Mesothelial cell of epicardium (in vitro differentiated cells): ENCODE data around the gene HSPA6. TPM values are rescaled to one million over a fixed set of nuclear protein-coding genes. Genes with fewer than 3 reads are reported as not detected.
"Not testable (repeated sequence)": the region's sequence is repeated elsewhere in the genome, so short reads cannot be mapped to it uniquely, and the experiment has no call there.

ENCODE experiments used
- DNase-seq, 2 experiments: peaks; one replicate each; pipeline ENCODE4 v3.0.0; 2021; ENCODE audit warnings: low spot score in 2 of 2; ENCODE audit not compliant: unreplicated experiment in 2 of 2
- H3K27ac Mint-ChIP-seq: 2 replicates; pipeline ENCODE4 v1.8.0; 2021; ENCODE audit warnings: mixed read lengths
- H3K27me3 Mint-ChIP-seq: 2 replicates; pipeline ENCODE4 v1.8.0; 2021; ENCODE audit warnings: low read depth, mixed read lengths
- H3K36me3 Mint-ChIP-seq: 2 replicates; pipeline ENCODE4 v1.8.0; 2021; ENCODE audit warnings: mixed read lengths
- H3K4me1 Mint-ChIP-seq: 2 replicates; pipeline ENCODE4 v1.8.0; 2021; ENCODE audit warnings: mixed read lengths
- H3K4me3 Mint-ChIP-seq: 2 replicates; pipeline ENCODE4 v1.8.0; 2021; ENCODE audit warnings: mild to moderate bottlenecking, moderate library complexity, mixed read lengths
- H3K9me3 Mint-ChIP-seq: 2 replicates; pipeline ENCODE4 v1.8.0; 2021; ENCODE audit warnings: mixed read lengths
- total RNA-seq: library from RNA; stranded (reverse); gene quantifications from 3 replicates; pipeline ENCODE4 v1.2.1, GENCODE V29; 2021
- TF ChIP-seq, protein P1 (sequence below): fragments of 200-600 bp; sonication (generic); IDR thresholded peaks from one replicate; pipeline ENCODE4 v1.5.0; 2021; ENCODE audit warnings: antibody characterized with exemption; ENCODE audit not compliant: unreplicated experiment

HSPA6 gene
- total RNA-seq, 1 donor from 2014 or later, result 0.13 TPM

DNA sequence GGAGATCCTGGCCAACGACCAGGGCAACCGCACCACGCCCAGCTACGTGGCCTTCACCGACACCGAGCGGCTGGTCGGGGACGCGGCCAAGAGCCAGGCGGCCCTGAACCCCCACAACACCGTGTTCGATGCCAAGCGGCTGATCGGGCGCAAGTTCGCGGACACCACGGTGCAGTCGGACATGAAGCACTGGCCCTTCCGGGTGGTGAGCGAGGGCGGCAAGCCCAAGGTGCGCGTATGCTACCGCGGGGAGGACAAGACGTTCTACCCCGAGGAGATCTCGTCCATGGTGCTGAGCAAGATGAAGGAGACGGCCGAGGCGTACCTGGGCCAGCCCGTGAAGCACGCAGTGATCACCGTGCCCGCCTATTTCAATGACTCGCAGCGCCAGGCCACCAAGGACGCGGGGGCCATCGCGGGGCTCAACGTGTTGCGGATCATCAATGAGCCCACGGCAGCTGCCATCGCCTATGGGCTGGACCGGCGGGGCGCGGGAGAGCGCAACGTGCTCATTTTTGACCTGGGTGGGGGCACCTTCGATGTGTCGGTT lies 477 bp downstream of the HSPA6 start:
- H3K9me3 Mint-ChIP-seq, H3K36me3 Mint-ChIP-seq, H3K27ac Mint-ChIP-seq, DNase-seq, H3K4me1 Mint-ChIP-seq: not testable (repeated sequence)
- Mint-ChIP-seq H3K4me3 (peak overlapping the region; percentile 85), H3K27me3 (peaks cover 78% of the 10 kb centered on the region)

DNA sequence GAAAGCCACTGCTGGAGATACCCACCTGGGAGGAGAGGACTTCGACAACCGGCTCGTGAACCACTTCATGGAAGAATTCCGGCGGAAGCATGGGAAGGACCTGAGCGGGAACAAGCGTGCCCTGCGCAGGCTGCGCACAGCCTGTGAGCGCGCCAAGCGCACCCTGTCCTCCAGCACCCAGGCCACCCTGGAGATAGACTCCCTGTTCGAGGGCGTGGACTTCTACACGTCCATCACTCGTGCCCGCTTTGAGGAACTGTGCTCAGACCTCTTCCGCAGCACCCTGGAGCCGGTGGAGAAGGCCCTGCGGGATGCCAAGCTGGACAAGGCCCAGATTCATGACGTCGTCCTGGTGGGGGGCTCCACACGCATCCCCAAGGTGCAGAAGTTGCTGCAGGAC lies 981 bp downstream of the HSPA6 start:
- Mint-ChIP-seq H3K4me1 (peaks cover 12% of the 10 kb centered on the region), H3K4me3 (peak overlapping the region; percentile 85), H3K27me3 (peaks cover 80% of the 10 kb centered on the region)
- H3K27ac Mint-ChIP-seq, DNase-seq, H3K36me3 Mint-ChIP-seq, H3K9me3 Mint-ChIP-seq: not testable (repeated sequence)

DNA sequence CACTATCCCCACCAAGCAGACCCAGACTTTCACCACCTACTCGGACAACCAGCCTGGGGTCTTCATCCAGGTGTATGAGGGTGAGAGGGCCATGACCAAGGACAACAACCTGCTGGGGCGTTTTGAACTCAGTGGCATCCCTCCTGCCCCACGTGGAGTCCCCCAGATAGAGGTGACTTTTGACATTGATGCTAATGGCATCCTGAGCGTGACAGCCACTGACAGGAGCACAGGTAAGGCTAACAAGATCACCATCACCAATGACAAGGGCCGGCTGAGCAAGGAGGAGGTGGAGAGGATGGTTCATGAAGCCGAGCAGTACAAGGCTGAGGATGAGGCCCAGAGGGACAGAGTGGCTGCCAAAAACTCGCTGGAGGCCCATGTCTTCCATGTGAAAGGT lies 1.6 kb downstream of the HSPA6 start:
- DNase-seq, H3K9me3 Mint-ChIP-seq, H3K27ac Mint-ChIP-seq, H3K4me3 Mint-ChIP-seq, H3K36me3 Mint-ChIP-seq: not testable (repeated sequence)
- Mint-ChIP-seq H3K27me3 (peaks cover 76% of the 10 kb centered on the region), H3K4me1 (peaks cover 12% of the 10 kb centered on the region)

DNA sequence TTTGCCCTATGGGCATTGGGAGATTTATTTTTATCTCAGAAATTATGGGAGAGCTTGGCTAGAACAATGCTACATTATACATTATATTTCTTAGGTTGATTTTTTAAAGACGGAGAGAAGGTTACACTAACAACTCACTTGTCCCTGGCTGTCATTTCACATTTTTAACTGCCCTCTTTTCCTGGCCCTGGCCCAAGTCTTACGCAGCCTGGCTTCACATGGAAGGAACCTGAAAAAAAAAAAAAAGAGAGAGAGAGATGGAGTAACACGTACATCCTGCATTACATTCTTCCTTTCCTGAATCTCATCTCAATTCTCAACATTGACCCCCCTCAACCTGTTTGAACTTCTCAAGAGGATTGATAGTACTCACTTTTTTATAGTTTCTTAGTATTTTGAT lies 4.2 kb downstream of the HSPA6 start:
- H3K36me3 Mint-ChIP-seq, H3K27ac Mint-ChIP-seq, H3K9me3 Mint-ChIP-seq, DNase-seq, H3K4me3 Mint-ChIP-seq: not testable (repeated sequence)
- Mint-ChIP-seq H3K27me3 (peaks cover 69% of the 10 kb centered on the region), H3K4me1 (peaks cover 18% of the 10 kb centered on the region)

DNA sequence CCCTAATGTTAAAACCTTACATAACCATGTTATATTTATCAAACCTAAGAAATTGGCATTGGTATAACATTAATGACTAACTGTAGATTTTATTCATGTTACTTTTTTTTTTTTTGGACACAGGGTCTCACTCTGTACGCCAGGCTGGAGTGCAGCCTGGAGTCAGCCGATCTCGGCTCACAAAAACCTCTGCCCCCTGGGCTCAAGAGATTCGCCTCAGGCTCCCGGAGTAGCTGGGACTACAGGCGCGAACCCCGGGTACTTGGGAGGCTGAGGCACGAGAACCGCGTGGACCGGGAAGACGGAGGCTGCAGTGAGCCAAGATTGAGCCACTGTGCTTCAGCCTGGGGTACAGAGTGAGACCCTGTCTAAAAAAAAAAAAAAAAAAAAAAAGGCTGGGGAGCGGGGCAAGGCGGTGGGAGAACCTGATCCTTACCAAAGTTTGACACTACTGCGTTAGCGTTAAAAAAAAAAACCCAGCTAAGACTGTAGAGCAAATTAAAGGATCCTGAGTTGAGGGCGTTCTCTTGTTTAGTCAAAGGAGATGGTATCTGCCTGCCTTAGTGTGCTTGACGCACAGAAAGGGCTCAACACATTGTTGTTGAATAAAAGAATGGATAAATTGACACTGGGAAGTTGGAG lies 5.2 kb downstream of the HSPA6 start:
- not testable (repeated sequence) for DNase-seq, H3K27ac Mint-ChIP-seq, H3K9me3 Mint-ChIP-seq, H3K36me3 Mint-ChIP-seq
- Mint-ChIP-seq H3K4me1 (peaks cover 17% of the 10 kb centered on the region), H3K4me3 (peak overlapping the region; percentile 95), H3K27me3 (peaks cover 65% of the 10 kb centered on the region)

DNA sequence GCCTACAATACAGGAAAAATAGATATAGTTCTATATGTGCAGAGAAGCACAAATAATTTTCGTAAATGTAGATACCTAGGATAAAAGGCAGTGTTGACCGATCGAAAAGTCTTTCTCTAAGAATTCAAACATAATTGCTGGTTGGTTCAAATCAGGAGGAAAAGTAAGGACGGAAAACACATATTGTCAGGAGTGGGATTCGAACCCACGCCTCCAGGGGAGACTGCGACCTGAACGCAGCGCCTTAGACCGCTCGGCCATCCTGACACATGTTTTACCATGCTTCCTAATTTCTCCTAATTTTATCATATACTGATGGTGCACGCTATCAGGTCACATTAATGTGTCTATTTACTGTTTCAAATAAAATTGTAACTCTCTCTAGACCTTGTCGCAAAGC lies 5.8 kb downstream of the HSPA6 start:
- peak overlapping the region; percentile 95 for H3K27ac Mint-ChIP-seq
- peak in 1 of 2 experiments; percentile 71 for DNase-seq
- peaks cover 61% of the 10 kb centered on the region for H3K27me3 Mint-ChIP-seq

DNA sequence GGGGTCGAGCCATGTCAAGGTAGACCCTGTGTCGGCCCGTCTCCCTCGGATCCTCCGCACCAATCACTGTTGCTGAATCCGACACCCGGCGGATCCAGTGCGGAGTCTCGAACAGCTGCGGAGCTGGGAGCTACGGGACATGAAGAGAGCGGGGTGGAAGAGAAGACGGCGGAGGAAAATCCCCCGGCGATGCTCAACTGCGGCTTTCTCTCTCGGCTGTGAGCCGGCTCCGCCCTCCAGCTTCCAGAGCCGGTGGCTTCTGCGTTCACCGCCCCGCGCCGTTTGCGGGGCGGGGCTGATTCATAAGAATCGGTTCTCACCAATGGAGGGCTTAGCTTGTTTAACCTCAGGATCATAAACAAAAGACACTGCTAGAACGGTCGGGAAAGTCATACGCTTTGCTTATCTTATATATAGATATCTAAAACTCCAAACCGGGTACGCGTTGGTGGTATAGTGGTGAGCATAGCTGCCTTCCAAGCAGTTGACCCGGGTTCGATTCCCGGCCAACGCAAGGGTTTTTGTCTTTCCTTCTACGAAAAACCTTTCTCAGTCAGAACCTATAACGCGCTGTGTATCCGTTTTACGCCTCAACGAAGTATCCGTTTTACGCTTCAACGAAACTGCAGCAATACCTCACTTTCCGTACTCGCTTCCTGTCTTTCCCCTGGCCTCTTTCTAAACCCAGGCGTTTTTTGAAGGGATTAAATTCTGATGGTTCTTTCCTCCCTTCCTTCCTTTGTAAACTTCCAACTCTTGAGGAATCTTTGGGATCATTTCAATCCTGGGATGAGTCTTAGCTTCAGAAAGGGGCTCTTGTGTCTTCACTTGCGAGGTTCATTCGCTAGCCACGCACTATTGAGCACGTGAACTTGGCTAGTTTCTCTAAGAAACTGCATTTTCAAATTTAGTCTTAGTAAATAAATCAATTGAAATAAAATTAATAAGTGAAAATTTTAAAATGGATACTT lies 6.6 kb downstream of the HSPA6 start:
- Mint-ChIP-seq H3K27me3 (peaks cover 56% of the 10 kb centered on the region), H3K27ac (peak overlapping the region; percentile 95), H3K4me1 (peaks cover 14% of the 10 kb centered on the region), H3K4me3 (peak overlapping the region; percentile 95)
- not testable (repeated sequence) for H3K36me3 Mint-ChIP-seq, H3K9me3 Mint-ChIP-seq
- peak; percentile 63 to 85 for DNase-seq

More for the DNA sequence above, 5.8 kb downstream of the HSPA6 start:
- H3K36me3 Mint-ChIP-seq, H3K9me3 Mint-ChIP-seq: not testable (repeated sequence)
- peaks cover 14% of the 10 kb centered on the region for H3K4me1 Mint-ChIP-seq
- peak overlapping the region; percentile 95 for H3K4me3 Mint-ChIP-seq

DNA sequence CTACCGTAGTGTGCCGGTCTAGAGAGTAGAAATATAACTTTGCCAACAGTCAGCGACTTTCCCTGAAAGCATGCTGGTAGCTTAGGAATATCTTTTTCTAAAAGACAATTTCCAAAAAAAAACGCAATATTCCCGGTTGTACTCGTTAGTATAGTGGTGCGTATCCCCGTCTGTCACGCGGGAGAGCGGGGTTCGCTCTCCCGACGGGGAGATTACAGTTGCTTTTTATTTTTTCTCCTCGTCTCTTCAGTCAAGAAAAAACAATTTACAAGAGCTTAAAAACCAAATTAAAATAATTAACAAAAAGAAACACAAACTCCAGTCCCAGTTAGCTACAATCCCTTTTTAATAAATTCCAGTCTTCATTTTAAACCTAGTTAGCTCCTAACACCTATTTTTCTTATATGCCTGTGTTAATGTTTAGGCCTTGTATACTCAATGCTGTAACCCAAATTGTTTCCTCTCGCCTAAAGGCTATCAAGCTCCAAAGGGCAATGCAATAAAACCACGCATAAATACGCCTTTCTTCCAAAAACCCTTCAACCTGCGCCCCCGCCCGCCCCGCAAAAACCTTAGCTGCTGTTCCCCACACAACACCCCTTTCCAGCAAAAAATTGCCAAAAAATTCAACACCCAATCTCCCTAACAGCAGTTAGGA lies 7.8 kb downstream of the HSPA6 start:
- no peak for DNase-seq
- Mint-ChIP-seq H3K9me3 (peaks cover 5% of the 10 kb centered on the region), H3K4me3 (peak overlapping the region; percentile 58), H3K27ac (peak overlapping the region; percentile 52), H3K27me3 (peaks cover 49% of the 10 kb centered on the region), H3K36me3 (no peaks in the 10 kb centered on the region), H3K4me1 (peaks cover 14% of the 10 kb centered on the region)
- TF ChIP-seq, protein P1, sequence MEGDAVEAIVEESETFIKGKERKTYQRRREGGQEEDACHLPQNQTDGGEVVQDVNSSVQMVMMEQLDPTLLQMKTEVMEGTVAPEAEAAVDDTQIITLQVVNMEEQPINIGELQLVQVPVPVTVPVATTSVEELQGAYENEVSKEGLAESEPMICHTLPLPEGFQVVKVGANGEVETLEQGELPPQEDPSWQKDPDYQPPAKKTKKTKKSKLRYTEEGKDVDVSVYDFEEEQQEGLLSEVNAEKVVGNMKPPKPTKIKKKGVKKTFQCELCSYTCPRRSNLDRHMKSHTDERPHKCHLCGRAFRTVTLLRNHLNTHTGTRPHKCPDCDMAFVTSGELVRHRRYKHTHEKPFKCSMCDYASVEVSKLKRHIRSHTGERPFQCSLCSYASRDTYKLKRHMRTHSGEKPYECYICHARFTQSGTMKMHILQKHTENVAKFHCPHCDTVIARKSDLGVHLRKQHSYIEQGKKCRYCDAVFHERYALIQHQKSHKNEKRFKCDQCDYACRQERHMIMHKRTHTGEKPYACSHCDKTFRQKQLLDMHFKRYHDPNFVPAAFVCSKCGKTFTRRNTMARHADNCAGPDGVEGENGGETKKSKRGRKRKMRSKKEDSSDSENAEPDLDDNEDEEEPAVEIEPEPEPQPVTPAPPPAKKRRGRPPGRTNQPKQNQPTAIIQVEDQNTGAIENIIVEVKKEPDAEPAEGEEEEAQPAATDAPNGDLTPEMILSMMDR, result no peak

DNA sequence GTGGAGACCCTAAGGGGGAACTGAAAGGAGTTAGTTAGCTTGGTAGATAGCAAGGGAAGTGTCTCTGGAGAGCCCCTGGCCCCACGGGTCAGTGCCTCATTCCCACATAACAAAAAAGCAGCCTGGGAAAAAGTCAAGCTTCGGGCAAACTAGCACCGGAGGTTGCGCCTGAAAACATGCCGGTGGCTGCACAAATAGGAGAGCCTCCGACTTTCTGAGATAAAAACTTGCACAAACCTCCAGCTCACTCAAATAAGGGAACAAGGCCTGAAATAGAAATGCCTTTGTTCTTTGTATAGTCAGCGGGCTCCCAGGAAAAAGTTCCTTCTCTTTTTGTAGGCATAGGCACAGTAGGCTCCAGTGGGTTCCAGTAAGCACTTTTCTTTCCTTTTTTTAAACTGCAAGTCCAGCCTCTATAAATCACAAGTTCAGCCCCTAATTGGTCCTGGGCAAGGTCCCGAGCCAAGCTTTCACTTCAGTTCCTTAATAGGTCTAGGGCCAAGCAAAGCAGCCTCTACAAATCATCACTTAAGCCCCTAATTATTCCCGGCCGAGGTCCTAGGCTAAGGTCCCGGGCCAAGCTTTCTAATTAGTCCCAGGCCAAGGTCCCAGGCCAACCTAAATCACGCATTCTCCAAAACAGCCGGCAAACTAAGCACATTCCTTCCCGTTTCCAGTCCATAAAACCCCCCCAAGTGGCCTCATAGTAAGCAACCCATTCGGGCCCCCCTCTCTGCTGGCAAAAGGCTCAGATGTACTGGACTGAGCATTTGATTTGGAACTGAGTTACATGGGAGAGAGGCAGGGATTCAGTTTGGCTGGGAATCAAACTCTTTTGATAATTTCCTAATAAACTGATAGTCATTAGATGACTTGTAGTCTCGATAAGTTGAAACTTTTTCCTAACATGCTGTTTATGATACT lies 8.6 kb downstream of the HSPA6 start:
- Mint-ChIP-seq H3K9me3 (peaks cover 11% of the 10 kb centered on the region), H3K27me3 (peaks cover 44% of the 10 kb centered on the region), H3K4me3 (peak overlapping the region; percentile 58)

DNA sequence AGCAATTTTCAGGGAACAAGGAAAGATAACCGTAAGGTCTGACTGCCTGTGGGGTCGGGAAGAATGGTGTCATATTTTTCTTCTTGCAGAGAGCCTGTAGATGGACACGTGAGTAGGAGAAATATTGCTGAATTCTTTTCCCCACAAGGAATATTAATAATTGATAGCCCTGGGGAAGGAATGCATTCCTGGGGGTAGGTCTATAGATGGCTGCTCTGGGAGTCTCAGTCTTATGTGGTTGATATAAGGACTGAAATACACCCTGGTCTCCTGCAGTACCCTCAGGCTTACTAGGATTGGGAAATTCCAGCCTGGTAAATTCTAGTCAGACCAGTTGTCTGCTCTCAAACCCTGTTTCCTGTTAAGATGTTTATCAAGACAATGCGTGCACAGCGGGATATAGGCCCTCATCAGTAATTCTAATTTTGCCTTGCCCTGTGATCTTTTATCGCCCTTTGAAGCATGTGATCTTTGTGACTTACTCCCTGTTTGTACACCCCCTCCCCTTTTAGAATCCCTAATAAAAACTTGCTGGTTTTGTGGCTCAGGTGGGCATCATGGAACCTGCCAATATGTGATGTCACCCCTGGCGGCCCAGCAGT lies 12.8 kb downstream of the HSPA6 start:
- H3K36me3 Mint-ChIP-seq, H3K27ac Mint-ChIP-seq, DNase-seq, H3K4me3 Mint-ChIP-seq, H3K4me1 Mint-ChIP-seq: not testable (repeated sequence)
- Mint-ChIP-seq H3K9me3 (peaks cover 11% of the 10 kb centered on the region), H3K27me3 (peaks cover 46% of the 10 kb centered on the region)

More for the DNA sequence above, 8.6 kb downstream of the HSPA6 start:
- Mint-ChIP-seq H3K4me1 (peaks cover 14% of the 10 kb centered on the region), H3K27ac (peak overlapping the region; percentile 52)
- not testable (repeated sequence) for DNase-seq, H3K36me3 Mint-ChIP-seq

DNA sequence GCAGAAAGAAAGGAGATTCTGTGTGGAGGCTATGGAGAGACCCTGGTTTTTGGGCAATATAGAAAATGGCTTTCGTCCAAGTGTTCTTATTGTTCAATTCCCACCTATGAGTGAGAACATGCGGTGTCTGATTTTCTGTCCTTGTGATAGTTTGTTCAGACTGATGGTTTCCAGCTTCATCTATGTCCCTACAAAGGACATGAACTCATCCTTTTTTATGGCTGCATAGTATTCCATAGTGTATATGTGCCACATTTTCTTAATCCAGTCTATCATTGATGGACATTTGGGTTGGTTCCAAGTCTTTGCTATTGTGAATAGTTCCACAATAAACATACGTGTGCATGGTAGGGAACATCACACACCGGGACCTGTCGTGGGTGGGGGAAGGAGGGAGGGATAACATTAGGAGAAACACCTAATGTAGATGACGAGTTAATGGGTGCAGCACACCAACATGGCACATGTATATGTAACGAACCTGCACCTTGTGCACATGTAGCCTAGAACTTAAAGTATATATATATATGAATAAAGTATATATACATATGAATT lies 14.7 kb downstream of the HSPA6 start:
- H3K4me1 Mint-ChIP-seq, H3K36me3 Mint-ChIP-seq, DNase-seq, H3K4me3 Mint-ChIP-seq, H3K27ac Mint-ChIP-seq: not testable (repeated sequence)
- Mint-ChIP-seq H3K9me3 (peaks cover 11% of the 10 kb centered on the region), H3K27me3 (peaks cover 52% of the 10 kb centered on the region)
